OCI-LY3 (cell line): ENCODE data around the gene LDB2.

Experiments
- EZH2phosphoT487 ChIP-seq: fragments of 200-600 bp; shearing (Covaris generic); IDR thresholded peaks from 2 replicates; pipeline ENCODE4 v1.6.1; 2018; ENCODE audit warnings: antibody characterized with exemption, mixed run types, low read depth
- TF ChIP-seq, protein P1 (sequence below): fragments of 200-600, 300-600 bp; sonication (generic); IDR thresholded peaks from 2 replicates; pipeline ENCODE4 v1.5.1; 2014; ENCODE audit warnings: antibody characterized with exemption, low read length, low read depth

DNA sequence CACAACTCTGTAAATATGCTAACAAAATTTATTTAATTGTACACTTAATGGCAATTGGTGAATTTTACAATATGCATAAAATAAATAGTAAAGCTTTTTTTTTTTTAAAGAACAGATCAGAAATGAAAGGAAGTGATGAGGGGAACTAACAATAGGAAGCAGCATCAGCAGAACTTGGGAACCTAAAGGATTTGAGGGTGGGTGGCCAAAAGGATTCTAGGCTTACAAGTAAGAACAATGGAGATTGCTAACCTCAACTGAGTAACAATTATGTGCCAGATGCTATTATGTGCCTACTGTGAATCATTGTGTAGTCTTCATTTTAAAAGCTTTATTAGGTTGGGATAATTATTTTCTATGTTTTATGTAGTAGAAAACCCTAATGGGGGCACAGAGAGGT lies 185.2 kb downstream of the LDB2 start:
- TF ChIP-seq, protein P1, sequence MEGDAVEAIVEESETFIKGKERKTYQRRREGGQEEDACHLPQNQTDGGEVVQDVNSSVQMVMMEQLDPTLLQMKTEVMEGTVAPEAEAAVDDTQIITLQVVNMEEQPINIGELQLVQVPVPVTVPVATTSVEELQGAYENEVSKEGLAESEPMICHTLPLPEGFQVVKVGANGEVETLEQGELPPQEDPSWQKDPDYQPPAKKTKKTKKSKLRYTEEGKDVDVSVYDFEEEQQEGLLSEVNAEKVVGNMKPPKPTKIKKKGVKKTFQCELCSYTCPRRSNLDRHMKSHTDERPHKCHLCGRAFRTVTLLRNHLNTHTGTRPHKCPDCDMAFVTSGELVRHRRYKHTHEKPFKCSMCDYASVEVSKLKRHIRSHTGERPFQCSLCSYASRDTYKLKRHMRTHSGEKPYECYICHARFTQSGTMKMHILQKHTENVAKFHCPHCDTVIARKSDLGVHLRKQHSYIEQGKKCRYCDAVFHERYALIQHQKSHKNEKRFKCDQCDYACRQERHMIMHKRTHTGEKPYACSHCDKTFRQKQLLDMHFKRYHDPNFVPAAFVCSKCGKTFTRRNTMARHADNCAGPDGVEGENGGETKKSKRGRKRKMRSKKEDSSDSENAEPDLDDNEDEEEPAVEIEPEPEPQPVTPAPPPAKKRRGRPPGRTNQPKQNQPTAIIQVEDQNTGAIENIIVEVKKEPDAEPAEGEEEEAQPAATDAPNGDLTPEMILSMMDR: no peak
- no peak for TF ChIP-seq EZH2phosphoT487
